A549 (cell line): ENCODE results near the gene CLCN7. TPM values are rescaled to one million over a fixed set of nuclear protein-coding genes. Genes with fewer than 3 reads are reported as not detected.
"Not testable (repeated sequence)": the region's sequence is repeated elsewhere in the genome, so short reads cannot be mapped to it uniquely, and the experiment has no call there.

Source experiments
- ATAC-seq, 2 experiments: fragments of 200-7000 bp in 1 of 2; fragments of >200 bp in 1 of 2; cut with Nextera tagmentation in 1 of 2; cut with Tn5 transposase in 1 of 2; 3 replicates each; pipeline versions ENCODE4 v1.8.0 to v1.9.1; 2018 to 2020; ENCODE audit warnings: mild to moderate bottlenecking in 1 of 2, moderate library complexity in 1 of 2
- CTCF ChIA-PET: fragments of 300-600 bp; sonication (Branson Sonifier 250); formaldehyde crosslinking; extraction: SDS; loops from one replicate; lab custom pipeline; 2021; ENCODE audit warnings: antibody characterized with exemption, inconsistent platforms; lab: Yijun Ruan, JAX
- POLR2A ChIA-PET: fragments of 350-600 bp; formaldehyde crosslinking; extraction: SDS; loops from one replicate; lab custom pipeline; 2021; ENCODE audit warnings: antibody characterized with exemption, inconsistent platforms; lab: Yijun Ruan, JAX
- DNase-seq, 2 experiments: peaks; one replicate each; pipeline versions ENCODE4 v3.0.0 to v3.0.0-alpha.2; 2011 to 2016; ENCODE audit warnings: low read depth in 1 of 2, low spot score in 1 of 2
- FAIRE-seq: peaks from 2 replicates; lab custom pipeline; 2011; peaks lifted over from hg19 to GRCh38; lab: Jason Lieb, UNC
- H3K27ac ChIP-seq, 2 experiments: fragments of >200 bp; sonication (Bioruptor Twin); formaldehyde crosslinking; 3 replicates each; pipeline ENCODE4 v1.5.1; 2016 to 2017
- H3K4me1 ChIP-seq: fragments of >200 bp; sonication (Bioruptor Twin); formaldehyde crosslinking; 3 replicates; pipeline ENCODE4 v1.6.1; 2016
- H3K4me2 ChIP-seq: fragments of >200 bp; sonication (Bioruptor Twin); formaldehyde crosslinking; 3 replicates; pipeline ENCODE4 v1.6.1; 2016
- H3K4me3 ChIP-seq: fragments of >200 bp; sonication (Bioruptor Twin); formaldehyde crosslinking; 3 replicates; pipeline ENCODE4 v1.5.1; 2016
- H3K9me3 ChIP-seq: fragments of >200 bp; sonication (Bioruptor Twin); formaldehyde crosslinking; 3 replicates; pipeline ENCODE4 v1.6.1; 2016
- CBX8 ChIP-seq: fragments of 200-600 bp; sonication (generic); IDR thresholded peaks from 2 replicates; pipeline ENCODE4 v1.6.1; 2016
- CEBPB ChIP-seq, 2 experiments: fragments of >200 bp in 1 of 2; sonication (Bioruptor Twin) in 1 of 2; formaldehyde crosslinking in 1 of 2; IDR thresholded peaks; 2 replicates each; pipeline ENCODE4 v1.6.1; 2012 to 2016
- EHF ChIP-seq: fragments of 250-450 bp; sonication (Bioruptor Pico); IDR thresholded peaks from 2 replicates; pipeline ENCODE4 v1.5.0; 2020; ENCODE audit warnings: mild to moderate bottlenecking
- EHMT2 ChIP-seq: fragments of 200-600 bp; sonication (generic); IDR thresholded peaks from 2 replicates; pipeline ENCODE4 v1.6.1; 2016; ENCODE audit warnings: antibody characterized with exemption, low read depth, mild to moderate bottlenecking, moderate library complexity
- ESRRA ChIP-seq: fragments of 150-350 bp; IDR thresholded peaks from 2 replicates; pipeline ENCODE4 v1.6.1; 2014; ENCODE audit warnings: mild to moderate bottlenecking, low read length, borderline replicate concordance
- JUN ChIP-seq, 2 experiments: fragments of >200 bp; sonication (Bioruptor Twin); formaldehyde crosslinking; IDR thresholded peaks; 2 replicates in 1 of 2; 3 replicates in 1 of 2; pipeline ENCODE4 v1.6.1; 2016 to 2017
- KDM1A ChIP-seq: fragments of 200-600 bp; sonication (generic); IDR thresholded peaks from 2 replicates; pipeline ENCODE4 v1.6.1; 2016; ENCODE audit warnings: low read depth, mild to moderate bottlenecking
- MAZ ChIP-seq: fragments of 150-350 bp; IDR thresholded peaks from 2 replicates; pipeline ENCODE4 v1.6.1; 2014; ENCODE audit warnings: antibody characterized with exemption, low read depth, low read length, borderline replicate concordance
- NPAS2 ChIP-seq: fragments of 250-450 bp; sonication (Bioruptor Pico); IDR thresholded peaks from 2 replicates; pipeline ENCODE4 v1.8.0; 2022; ENCODE audit warnings: mild to moderate bottlenecking, moderate library complexity, borderline replicate concordance
- POLR2AphosphoS2 ChIP-seq: conservative IDR thresholded peaks from 2 replicates; pipeline ENCODE4 v1.6.1; 2012; ENCODE audit warnings: low read length, improper control_type of control experiment, inconsistent platforms
- RCOR1 ChIP-seq: fragments of 150-350 bp; IDR thresholded peaks from 2 replicates; pipeline ENCODE4 v1.6.1; 2014; ENCODE audit warnings: antibody characterized with exemption, low read length, low read depth
- RFX5 ChIP-seq: fragments of 450-650 bp; IDR thresholded peaks from 2 replicates; pipeline ENCODE4 v1.7.1; 2014; ENCODE audit warnings: antibody characterized with exemption, mild to moderate bottlenecking, moderate library complexity
- RNF2 ChIP-seq: fragments of 200-600 bp; sonication (generic); IDR thresholded peaks from 2 replicates; pipeline ENCODE4 v1.6.1; 2016; ENCODE audit warnings: low read depth, mild to moderate bottlenecking, antibody characterized with exemption, moderate library complexity, borderline replicate concordance
- WGBS: methylation state at CpG from one replicate; pipeline ENCODE4 v1.1.6; 2017; ENCODE audit errors: missing lambda C conversion rate; 5-methylcytosine and 5-hydroxymethylcytosine counted together
- polyA plus RNA-seq, 4 experiments: library from polyadenylated mRNA; depleted of rRNA in 3 of 4; stranded (reverse); fragments of >200 nt; fragmentation: RNase III in 1 of 4; extraction: RNeasy Plus Mini Kit Qiagen cat#74134 plus additional on column Dnase treatment in 1 of 4; gene quantifications; 2 replicates in 3 of 4; 3 replicates in 1 of 4; pipeline ENCODE4 v1.2.3, GENCODE V29; 2011 to 2017
- TF ChIP-seq, protein P1 (sequence below): IDR thresholded peaks from 2 replicates; pipeline ENCODE4 v1.6.1; 2012
- TF ChIP-seq, protein P2 (sequence below): fragments of >200 bp; sonication (Bioruptor Twin); formaldehyde crosslinking; IDR thresholded peaks from 3 replicates; pipeline ENCODE4 v1.5.1; 2016
- TF ChIP-seq, protein P3 (sequence below): fragments of 250-450 bp; sonication (Bioruptor Pico); IDR thresholded peaks from 2 replicates; pipeline ENCODE4 v1.5.0; 2021; ENCODE audit warnings: mild to moderate bottlenecking, moderate library complexity, borderline replicate concordance
- TF ChIP-seq, protein P4 (sequence below): fragments of 250-450 bp; sonication (Bioruptor Pico); IDR thresholded peaks from 2 replicates; pipeline ENCODE4 v1.5.0; 2020; ENCODE audit warnings: low read depth, mild to moderate bottlenecking, moderate library complexity
- TF ChIP-seq, protein P5 (sequence below): fragments of 200-600 bp; sonication (generic); IDR thresholded peaks from 2 replicates; pipeline ENCODE4 v1.6.1; 2016; ENCODE audit warnings: antibody characterized with exemption, mild to moderate bottlenecking, moderate library complexity

The CLCN7 gene
- polyA plus RNA-seq, 2 of the 4 experiments (the other 2 are of a cell fraction) = 17.2 to 69.7 TPM

DNA sequence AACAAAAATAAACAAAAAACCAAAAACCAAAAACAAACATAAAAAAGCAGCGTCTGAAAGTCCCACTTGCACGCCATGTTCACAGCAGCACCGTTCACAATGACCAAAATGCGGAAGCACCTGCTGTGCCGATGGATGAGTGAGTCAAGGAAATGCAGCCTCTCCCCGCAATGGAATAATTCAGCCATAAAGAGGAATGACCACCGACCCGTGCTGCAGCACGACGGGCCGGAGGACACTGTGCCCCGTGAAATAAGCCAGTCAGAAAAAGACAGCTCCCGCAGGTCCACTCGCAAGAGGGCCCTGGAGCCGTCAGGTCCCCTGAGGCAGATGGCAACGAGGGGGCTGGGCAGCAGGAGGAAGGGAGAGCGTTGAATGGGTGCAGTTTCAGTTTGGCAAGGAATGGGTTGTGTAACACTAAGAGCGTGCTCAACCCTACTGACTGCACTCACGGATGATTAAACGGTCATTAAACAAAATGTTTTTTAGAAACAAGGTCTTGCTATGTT is 5.1 kb downstream of the CLCN7 start:
- ATAC-seq = no peak
- ChIA-PET CTCF (no interaction called here), POLR2A (no interaction called here)
- Histone ChIP-seq H3K9me3 (no peaks in the 10 kb centered on the region), H3K4me1 (peaks cover 6% of the 10 kb centered on the region), H3K27ac (no peak overlapping the region), H3K4me3 (no peak overlapping the region), H3K4me2 (no peak overlapping the region)
- no peak for TF ChIP-seq RCOR1
- TF ChIP-seq, protein P1, sequence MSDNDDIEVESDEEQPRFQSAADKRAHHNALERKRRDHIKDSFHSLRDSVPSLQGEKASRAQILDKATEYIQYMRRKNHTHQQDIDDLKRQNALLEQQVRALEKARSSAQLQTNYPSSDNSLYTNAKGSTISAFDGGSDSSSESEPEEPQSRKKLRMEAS = no peak
- TF ChIP-seq RFX5 = no peak
- no peak for TF ChIP-seq MAZ
- no peak for TF ChIP-seq EHMT2
- no peak for TF ChIP-seq JUN (IDR thresholded peaks at IDR 0.05)
- DNase-seq = no peak
- FAIRE-seq = no peak
- WGBS = 89% methylated on average over 20 of the region's 20 CpGs

DNA sequence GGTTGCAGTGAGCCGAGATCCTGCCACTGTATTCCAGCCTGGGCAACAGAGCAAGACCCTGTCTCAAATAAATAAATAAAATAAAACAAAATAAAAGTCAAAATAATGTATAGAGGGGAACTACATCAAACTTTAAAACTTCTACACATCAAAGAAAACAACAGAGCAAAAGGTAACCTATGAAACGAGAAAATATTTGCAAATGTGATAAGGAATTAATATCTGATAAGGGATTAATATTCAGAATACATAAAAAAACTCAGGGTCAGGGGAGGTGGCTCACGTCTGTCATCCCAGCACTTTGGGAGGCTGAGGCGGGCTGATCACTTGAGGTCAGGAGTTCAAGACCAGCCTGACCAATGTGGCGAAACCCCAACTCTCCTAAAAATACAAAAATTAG is 5.7 kb downstream of the CLCN7 start:
- ATAC-seq, H3K9me3 ChIP-seq, H3K27ac ChIP-seq, H3K4me1 ChIP-seq, CTCF ChIA-PET, POLR2A ChIA-PET, H3K4me2 ChIP-seq, FAIRE-seq, H3K4me3 ChIP-seq, DNase-seq: not testable (repeated sequence)
- 79% methylated on average over 5 of the region's 5 CpGs for WGBS

DNA sequence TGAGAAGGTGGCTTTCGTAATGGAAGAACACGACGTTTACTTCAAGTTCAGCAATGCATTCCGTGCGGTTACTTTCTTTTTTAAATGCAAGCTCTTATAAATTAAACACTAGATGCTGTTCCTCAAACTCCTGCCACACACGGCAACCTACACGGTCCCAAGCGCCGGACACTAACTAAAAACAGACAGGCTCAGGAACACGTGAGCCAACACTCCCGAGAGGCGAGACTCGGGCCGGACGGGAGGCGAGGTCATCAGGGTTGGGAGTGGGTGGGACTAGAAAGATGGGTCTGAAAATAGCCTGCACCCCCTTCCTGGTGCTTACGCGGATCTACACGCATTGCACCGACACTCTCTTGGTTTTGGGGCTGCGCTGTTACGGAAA is 6.4 kb downstream of the CLCN7 start:
- H3K9me3 ChIP-seq = no peaks in the 10 kb centered on the region
- no peaks in the 10 kb centered on the region for H3K4me1 ChIP-seq
- no peak overlapping the region for H3K27ac ChIP-seq
- DNase-seq = no peak
- ChIA-PET CTCF (no interaction called here), POLR2A (no interaction called here)
- no peak overlapping the region for H3K4me3 ChIP-seq
- no peak overlapping the region for H3K4me2 ChIP-seq
- no peak for FAIRE-seq
- WGBS = 93% methylated on average over 22 of the region's 22 CpGs
- TF ChIP-seq KDM1A (no peak), EHF (CRISPR knock-in tag) (no peak), RNF2 (no peak)
- TF ChIP-seq, protein P2, sequence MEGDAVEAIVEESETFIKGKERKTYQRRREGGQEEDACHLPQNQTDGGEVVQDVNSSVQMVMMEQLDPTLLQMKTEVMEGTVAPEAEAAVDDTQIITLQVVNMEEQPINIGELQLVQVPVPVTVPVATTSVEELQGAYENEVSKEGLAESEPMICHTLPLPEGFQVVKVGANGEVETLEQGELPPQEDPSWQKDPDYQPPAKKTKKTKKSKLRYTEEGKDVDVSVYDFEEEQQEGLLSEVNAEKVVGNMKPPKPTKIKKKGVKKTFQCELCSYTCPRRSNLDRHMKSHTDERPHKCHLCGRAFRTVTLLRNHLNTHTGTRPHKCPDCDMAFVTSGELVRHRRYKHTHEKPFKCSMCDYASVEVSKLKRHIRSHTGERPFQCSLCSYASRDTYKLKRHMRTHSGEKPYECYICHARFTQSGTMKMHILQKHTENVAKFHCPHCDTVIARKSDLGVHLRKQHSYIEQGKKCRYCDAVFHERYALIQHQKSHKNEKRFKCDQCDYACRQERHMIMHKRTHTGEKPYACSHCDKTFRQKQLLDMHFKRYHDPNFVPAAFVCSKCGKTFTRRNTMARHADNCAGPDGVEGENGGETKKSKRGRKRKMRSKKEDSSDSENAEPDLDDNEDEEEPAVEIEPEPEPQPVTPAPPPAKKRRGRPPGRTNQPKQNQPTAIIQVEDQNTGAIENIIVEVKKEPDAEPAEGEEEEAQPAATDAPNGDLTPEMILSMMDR = no peak
- TF ChIP-seq, protein P3, sequence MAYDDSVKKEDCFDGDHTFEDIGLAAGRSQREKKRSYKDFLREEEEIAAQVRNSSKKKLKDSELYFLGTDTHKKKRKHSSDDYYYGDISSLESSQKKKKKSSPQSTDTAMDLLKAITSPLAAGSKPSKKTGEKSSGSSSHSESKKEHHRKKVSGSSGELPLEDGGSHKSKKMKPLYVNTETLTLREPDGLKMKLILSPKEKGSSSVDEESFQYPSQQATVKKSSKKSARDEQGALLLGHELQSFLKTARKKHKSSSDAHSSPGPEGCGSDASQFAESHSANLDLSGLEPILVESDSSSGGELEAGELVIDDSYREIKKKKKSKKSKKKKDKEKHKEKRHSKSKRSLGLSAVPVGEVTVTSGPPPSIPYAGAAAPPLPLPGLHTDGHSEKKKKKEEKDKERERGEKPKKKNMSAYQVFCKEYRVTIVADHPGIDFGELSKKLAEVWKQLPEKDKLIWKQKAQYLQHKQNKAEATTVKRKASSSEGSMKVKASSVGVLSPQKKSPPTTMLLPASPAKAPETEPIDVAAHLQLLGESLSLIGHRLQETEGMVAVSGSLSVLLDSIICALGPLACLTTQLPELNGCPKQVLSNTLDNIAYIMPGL (CRISPR knock-in tag) = no peak
- ATAC-seq = no peak

DNA sequence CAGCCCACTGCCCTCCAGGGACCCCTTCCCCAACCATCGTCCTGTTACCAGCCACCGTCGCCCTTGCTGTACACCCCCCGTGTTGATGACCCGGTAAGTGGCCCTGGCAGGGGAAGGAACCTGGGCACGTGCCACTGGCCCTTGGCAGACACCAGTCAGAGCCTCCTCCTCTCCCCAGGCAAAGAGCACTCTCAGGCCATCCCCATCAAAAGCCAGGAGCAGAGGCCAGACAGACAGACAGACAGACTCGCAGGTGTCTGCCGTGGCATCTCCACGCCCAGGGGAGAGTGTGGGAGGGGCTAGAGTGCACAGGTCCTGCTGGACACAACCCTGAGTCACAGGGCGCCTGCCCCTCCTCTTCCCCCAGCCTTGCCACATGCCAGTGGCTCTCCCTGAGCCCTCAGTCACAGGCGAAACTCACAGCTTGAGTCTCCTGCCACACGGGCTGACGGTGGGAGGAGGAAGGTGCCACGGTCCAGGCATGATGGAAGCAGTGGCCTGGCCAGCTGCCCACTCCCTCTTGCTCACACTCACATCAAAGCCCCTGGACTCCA is 7.8 kb downstream of the CLCN7 start:
- ChIA-PET POLR2A (no interaction called here), CTCF (no interaction called here)
- TF ChIP-seq NPAS2 (no peak), RFX5 (no peak), CEBPB (IDR thresholded peaks at IDR 0.05) (no peak), ESRRA (no peak), EHF (CRISPR knock-in tag) (no peak), CBX8 (no peak), POLR2AphosphoS2 (no peak)
- TF ChIP-seq, protein P4, sequence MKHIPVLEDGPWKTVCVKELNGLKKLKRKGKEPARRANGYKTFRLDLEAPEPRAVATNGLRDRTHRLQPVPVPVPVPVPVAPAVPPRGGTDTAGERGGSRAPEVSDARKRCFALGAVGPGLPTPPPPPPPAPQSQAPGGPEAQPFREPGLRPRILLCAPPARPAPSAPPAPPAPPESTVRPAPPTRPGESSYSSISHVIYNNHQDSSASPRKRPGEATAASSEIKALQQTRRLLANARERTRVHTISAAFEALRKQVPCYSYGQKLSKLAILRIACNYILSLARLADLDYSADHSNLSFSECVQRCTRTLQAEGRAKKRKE (CRISPR knock-in tag) = no peak
- TF ChIP-seq, protein P5, sequence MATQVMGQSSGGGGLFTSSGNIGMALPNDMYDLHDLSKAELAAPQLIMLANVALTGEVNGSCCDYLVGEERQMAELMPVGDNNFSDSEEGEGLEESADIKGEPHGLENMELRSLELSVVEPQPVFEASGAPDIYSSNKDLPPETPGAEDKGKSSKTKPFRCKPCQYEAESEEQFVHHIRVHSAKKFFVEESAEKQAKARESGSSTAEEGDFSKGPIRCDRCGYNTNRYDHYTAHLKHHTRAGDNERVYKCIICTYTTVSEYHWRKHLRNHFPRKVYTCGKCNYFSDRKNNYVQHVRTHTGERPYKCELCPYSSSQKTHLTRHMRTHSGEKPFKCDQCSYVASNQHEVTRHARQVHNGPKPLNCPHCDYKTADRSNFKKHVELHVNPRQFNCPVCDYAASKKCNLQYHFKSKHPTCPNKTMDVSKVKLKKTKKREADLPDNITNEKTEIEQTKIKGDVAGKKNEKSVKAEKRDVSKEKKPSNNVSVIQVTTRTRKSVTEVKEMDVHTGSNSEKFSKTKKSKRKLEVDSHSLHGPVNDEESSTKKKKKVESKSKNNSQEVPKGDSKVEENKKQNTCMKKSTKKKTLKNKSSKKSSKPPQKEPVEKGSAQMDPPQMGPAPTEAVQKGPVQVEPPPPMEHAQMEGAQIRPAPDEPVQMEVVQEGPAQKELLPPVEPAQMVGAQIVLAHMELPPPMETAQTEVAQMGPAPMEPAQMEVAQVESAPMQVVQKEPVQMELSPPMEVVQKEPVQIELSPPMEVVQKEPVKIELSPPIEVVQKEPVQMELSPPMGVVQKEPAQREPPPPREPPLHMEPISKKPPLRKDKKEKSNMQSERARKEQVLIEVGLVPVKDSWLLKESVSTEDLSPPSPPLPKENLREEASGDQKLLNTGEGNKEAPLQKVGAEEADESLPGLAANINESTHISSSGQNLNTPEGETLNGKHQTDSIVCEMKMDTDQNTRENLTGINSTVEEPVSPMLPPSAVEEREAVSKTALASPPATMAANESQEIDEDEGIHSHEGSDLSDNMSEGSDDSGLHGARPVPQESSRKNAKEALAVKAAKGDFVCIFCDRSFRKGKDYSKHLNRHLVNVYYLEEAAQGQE = no peak
- TF ChIP-seq, protein P3 (CRISPR knock-in tag) = no peak
- 72% methylated on average over 14 of the region's 14 CpGs for WGBS
- ATAC-seq (peak; percentile 47 to 51; a peak in 2 of 6 replicates), DNase-seq (peak in 1 of 2 experiments; percentile 21), FAIRE-seq (no peak)
- no peak overlapping the region for H3K4me3 ChIP-seq
- H3K4me1 ChIP-seq = no peaks in the 10 kb centered on the region
- H3K9me3 ChIP-seq = no peaks in the 10 kb centered on the region
- H3K4me2 ChIP-seq = no peak overlapping the region
- no peak overlapping the region for H3K27ac ChIP-seq
